Testis (tissue), 3 donors: Measurements from ENCODE around the gene CALR. TPM values are rescaled to one million over a fixed set of nuclear protein-coding genes. Genes with fewer than 3 reads are reported as not detected.

ENCODE experiments used
- DNase-seq: peaks from one replicate; pipeline ENCODE4 v3.0.0-alpha.2; 2019
- H3K27ac ChIP-seq, 2 donors: fragments of 200-600 bp; sonication (generic); one replicate each; pipeline ENCODE4 v1.5.1; 2019
- H3K27me3 ChIP-seq: fragments of 200-600 bp; sonication (generic); one replicate; pipeline ENCODE4 v1.5.1; 2019
- H3K36me3 ChIP-seq: fragments of 200-600 bp; sonication (generic); one replicate; pipeline ENCODE4 v1.5.1; 2017; ENCODE audit warnings: low read depth; ENCODE audit errors: missing control alignments
- H3K4me1 ChIP-seq: fragments of 200-600 bp; sonication (generic); one replicate; pipeline ENCODE4 v1.5.1; 2019
- H3K4me3 ChIP-seq, 2 donors: fragments of 200-600 bp; sonication (generic); one replicate each; pipeline ENCODE4 v1.5.1; 2017 to 2019
- H3K9me3 ChIP-seq: fragments of 200-600 bp; sonication (generic); one replicate; pipeline ENCODE4 v1.5.1; 2017
- POLR2A ChIP-seq: fragments of 450-650 bp; IDR thresholded peaks from one replicate; pipeline ENCODE4 v1.6.1; 2017; ENCODE audit warnings: antibody characterized with exemption, mild to moderate bottlenecking, moderate library complexity
- WGBS, 2 donors: methylation state at CpG; one replicate each; pipeline ENCODE4 v1.1.5; 2018; 5-methylcytosine and 5-hydroxymethylcytosine counted together
- intact Hi-C: fragments of 100-400 bp; cut with DNase I; formaldehyde crosslinking; loops from one replicate; pipeline ENCODE4 v1.15.1; 2023; ENCODE audit warnings: low total_unique reads
- polyA plus RNA-seq: library from polyadenylated mRNA; stranded (reverse); fragments of 350-450 nt; fragmentation: Illumina TruSeq; extraction: RNeasy Lipid Tissue Mini Kit (QIAGEN cat#74804); gene quantifications from one replicate; pipeline ENCODE4 v1.2.3, GENCODE V29; 2014; ENCODE audit warnings: low read depth, low replicate concordance; ENCODE audit not compliant: insufficient read depth
- total RNA-seq, 2 donors: library from RNA; depleted of rRNA; stranded (reverse); fragments of >200 nt; gene quantifications; one replicate each; pipeline ENCODE4 v1.2.3, GENCODE V29; 2016
- TF ChIP-seq, protein P1 (sequence below), 3 experiments: fragments of 450-650 bp in 2 of 3; fragments of 200-600 bp in 1 of 3; sonication (generic) in 1 of 3; IDR thresholded peaks; one replicate each; pipeline ENCODE4 v1.5.1; 2016 to 2019; ENCODE audit warnings: antibody characterized with exemption in 3 of 3, mild to moderate bottlenecking in 2 of 3, moderate library complexity in 1 of 3

CALR gene
- total and polyA plus RNA-seq, 3 donors from 2014 or later = 389 to 538 (median 467) TPM

- 77 to 79% methylated on average over 3 of the region's 3 CpGs for WGBS, 2 donors
- intact Hi-C loops = loop anchor here (2.0 to 5.0 kb wide), 2 partner anchors 78 to 109 kb away; no protein-coding TSS in a partner anchor
- Histone ChIP-seq H3K27ac (no peak overlapping the region), H3K36me3 (no peaks in the 10 kb centered on the region), H3K4me3 (no peak overlapping the region), H3K9me3 (no peaks in the 10 kb centered on the region), H3K27me3 (no peaks in the 10 kb centered on the region), H3K4me1 (no peaks in the 10 kb centered on the region)
- TF ChIP-seq, protein P1, sequence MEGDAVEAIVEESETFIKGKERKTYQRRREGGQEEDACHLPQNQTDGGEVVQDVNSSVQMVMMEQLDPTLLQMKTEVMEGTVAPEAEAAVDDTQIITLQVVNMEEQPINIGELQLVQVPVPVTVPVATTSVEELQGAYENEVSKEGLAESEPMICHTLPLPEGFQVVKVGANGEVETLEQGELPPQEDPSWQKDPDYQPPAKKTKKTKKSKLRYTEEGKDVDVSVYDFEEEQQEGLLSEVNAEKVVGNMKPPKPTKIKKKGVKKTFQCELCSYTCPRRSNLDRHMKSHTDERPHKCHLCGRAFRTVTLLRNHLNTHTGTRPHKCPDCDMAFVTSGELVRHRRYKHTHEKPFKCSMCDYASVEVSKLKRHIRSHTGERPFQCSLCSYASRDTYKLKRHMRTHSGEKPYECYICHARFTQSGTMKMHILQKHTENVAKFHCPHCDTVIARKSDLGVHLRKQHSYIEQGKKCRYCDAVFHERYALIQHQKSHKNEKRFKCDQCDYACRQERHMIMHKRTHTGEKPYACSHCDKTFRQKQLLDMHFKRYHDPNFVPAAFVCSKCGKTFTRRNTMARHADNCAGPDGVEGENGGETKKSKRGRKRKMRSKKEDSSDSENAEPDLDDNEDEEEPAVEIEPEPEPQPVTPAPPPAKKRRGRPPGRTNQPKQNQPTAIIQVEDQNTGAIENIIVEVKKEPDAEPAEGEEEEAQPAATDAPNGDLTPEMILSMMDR (IDR thresholded peaks at IDR 0.05) = no peak
- no peak for TF ChIP-seq POLR2A
- no peak for DNase-seq
Measured at GRCh38 chr19:12984143-12984627, 45.8 kb downstream of the CALR start.

DNA sequence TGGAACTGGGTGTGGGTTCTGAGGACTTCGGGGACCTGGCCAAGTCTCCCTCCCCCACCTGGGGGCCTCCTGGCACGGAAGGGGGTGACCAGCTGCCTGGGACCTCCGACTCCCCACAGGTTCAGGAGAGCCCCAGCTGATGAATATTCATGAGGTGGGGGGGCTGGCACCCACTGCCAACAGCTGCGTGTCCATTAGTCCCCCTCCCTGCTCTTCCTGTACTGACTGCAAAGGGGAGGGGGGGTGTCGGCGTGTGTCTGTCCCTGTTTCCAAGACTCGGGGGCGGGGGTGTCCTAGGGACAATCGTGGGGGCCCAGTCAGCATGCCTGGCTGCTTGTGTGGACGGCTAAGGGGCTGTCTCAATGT is 46.3 kb downstream of the CALR start:
- no peaks in the 10 kb centered on the region for H3K9me3 ChIP-seq
- TF ChIP-seq POLR2A = no peak
- TF ChIP-seq, protein P1 (IDR thresholded peaks at IDR 0.05) = no peak
- WGBS, 2 donors = 51 to 66% methylated on average over 5 to 10 of the region's 10 CpGs
- no peak overlapping the region for H3K4me3 ChIP-seq
- H3K4me1 ChIP-seq = no peaks in the 10 kb centered on the region
- intact Hi-C loops = loop anchor here (2.0 to 5.0 kb wide), 2 partner anchors 78 to 108 kb away; no protein-coding TSS in a partner anchor
- no peak for DNase-seq
- H3K36me3 ChIP-seq = no peaks in the 10 kb centered on the region
- no peaks in the 10 kb centered on the region for H3K27me3 ChIP-seq
- H3K27ac ChIP-seq = no peak overlapping the region

DNA sequence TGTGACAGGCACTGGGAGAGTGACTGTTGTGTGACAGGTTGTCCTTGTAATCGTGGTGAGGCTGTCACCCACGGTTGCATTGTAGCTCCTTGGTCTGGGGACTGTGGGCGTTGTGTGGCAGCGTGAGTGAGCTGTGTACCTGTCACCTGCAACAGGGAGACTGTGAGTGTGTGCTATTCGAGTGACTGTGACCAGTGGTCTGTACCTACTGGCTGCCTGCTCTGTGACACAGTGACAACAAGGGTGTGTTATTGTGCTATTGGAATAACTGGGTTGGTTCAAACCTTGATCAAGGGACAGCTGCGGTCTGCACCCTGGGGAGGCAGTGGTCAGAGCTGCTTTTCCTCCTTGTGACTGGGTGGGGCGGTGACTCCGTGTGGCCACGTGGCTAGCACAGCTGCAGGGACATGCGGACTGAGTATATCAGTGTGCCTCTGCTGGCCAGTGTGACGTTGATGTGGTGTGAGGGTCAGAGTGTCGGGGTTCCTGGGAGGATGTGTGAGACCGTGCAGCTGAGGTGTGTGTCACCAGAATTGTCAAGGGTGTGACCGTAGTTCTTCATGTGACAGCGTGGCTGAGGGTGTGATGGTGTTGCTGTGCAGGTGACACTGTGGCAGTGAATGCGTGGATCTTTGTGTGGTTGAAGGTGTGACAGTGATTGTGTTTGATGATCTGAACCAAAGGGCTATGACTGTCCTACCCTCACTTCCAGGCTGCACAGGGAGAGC is 46.8 kb downstream of the CALR start:
- no peaks in the 10 kb centered on the region for H3K9me3 ChIP-seq
- peak; percentile 65 for DNase-seq
- TF ChIP-seq, protein P1 (IDR thresholded peaks at IDR 0.05) = no peak
- TF ChIP-seq POLR2A = no peak
- no peaks in the 10 kb centered on the region for H3K27me3 ChIP-seq
- no peak overlapping the region for H3K27ac ChIP-seq
- H3K4me1 ChIP-seq = no peaks in the 10 kb centered on the region
- no peak overlapping the region for H3K4me3 ChIP-seq
- intact Hi-C loops = loop anchor here (2.0 kb wide), 1 partner anchor 108 kb away; no protein-coding TSS in a partner anchor
- 58 to 69% methylated on average over 13 to 16 of the region's 16 CpGs for WGBS, 2 donors
- no peaks in the 10 kb centered on the region for H3K36me3 ChIP-seq

DNA sequence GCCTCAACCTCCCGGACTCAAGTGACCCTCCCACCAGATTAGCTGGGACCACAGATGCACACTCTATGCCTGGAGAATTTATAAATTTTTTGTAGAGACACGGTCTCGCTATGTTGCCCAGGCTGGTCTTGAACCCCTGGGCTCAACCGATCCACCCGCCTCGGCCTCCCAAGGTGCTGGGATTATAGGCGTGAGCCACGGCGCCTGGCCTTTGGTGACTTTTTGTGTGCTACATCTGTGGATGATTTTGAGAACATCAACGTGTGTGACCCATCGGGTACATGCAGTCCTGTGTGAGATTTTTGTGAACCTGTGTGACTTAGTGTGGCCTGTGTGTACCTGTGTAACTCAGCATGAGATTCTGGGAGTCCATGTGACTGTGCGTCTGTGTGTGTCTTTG is 48.3 kb downstream of the CALR start:
- intact Hi-C loops = no loop called here
- WGBS, 2 donors = 94% methylated on average over 10 to 12 of the region's 12 CpGs
- H3K36me3 ChIP-seq = no peaks in the 10 kb centered on the region

More for the DNA sequence above, 48.3 kb downstream of the CALR start:
- DNase-seq = no peak
- no peak overlapping the region for H3K27ac ChIP-seq
- H3K4me1 ChIP-seq = no peaks in the 10 kb centered on the region
- TF ChIP-seq POLR2A = no peak
- TF ChIP-seq, protein P1 (IDR thresholded peaks at IDR 0.05) = no peak
- no peak overlapping the region for H3K4me3 ChIP-seq
- H3K9me3 ChIP-seq = no peaks in the 10 kb centered on the region
- H3K27me3 ChIP-seq = no peaks in the 10 kb centered on the region
